ENCODE data around the gene IVNS1ABP. TPM values are rescaled to one million over a fixed set of nuclear protein-coding genes. Genes with fewer than 3 reads are reported as not detected.

IVNS1ABP gene
- total and polyA plus RNA-seq, 4 donors, result 14.2 to 83.4 (median 34.0) TPM

GRCh38 chr1:185249563-185249962 lies 67.5 kb downstream of the IVNS1ABP start:
- H3K27ac ChIP-seq (ENCODE audit: low read depth in 1 of 2, low read length in 2 of 2), result no peak overlapping the region
- no peaks in the 10 kb centered on the region for H3K36me3 ChIP-seq (ENCODE audit: control insufficient read depth in 4 of 4, insufficient read depth in 3 of 4, low read depth in 1 of 4, low read length in 3 of 4)
- H3K9ac ChIP-seq (ENCODE audit: low read depth in 1 of 2, low read length in 2 of 2), result no peak overlapping the region
- H3K4me1 ChIP-seq (ENCODE audit: control insufficient read depth in 4 of 4, insufficient read depth in 4 of 4, low read length in 3 of 4), result no peaks in the 10 kb centered on the region
- H3K9me3 ChIP-seq (ENCODE audit: control insufficient read depth in 4 of 4, low read length in 3 of 4), result no peaks in the 10 kb centered on the region
- no peaks in the 10 kb centered on the region for H3K27me3 ChIP-seq (ENCODE audit: control insufficient read depth in 4 of 4, insufficient read depth in 4 of 4, low read length in 3 of 4)
- H3K4me3 ChIP-seq (ENCODE audit: low read depth in 1 of 3, low read length in 3 of 3), result no peak overlapping the region
- no peak for DNase-seq (ENCODE audit: low spot score)
- WGBS, result 70% methylated on average over 2 of the region's 2 CpGs
- TF ChIP-seq YY1 (IDR thresholded peaks at IDR 0.05), result no peak
- no peak for TF ChIP-seq JUND (IDR thresholded peaks at IDR 0.05)
- no peak for TF ChIP-seq RAD21 (IDR thresholded peaks at IDR 0.05)
- no peak for TF ChIP-seq ZBTB33 (IDR thresholded peaks at IDR 0.05)
- no peak for TF ChIP-seq SP1 (IDR thresholded peaks at IDR 0.05)
- TF ChIP-seq TAF1 (conservative IDR thresholded peaks at IDR 0.05), result no peak
- no peak for TF ChIP-seq HNF4A (conservative IDR thresholded peaks at IDR 0.05)
- no peak for TF ChIP-seq NR2F2 (IDR thresholded peaks at IDR 0.05)
- no peak for TF ChIP-seq HNF4G (IDR thresholded peaks at IDR 0.05)
- TF ChIP-seq RXRA (IDR thresholded peaks at IDR 0.05), result no peak
- no peak for TF ChIP-seq MAX (IDR thresholded peaks at IDR 0.05)

Small RNA genes within 50 kb of the gene (small RNA-seq; reads per million reads assigned to genes)
- gene RF00019, result not detected

Other genes starting within 250 kb of the IVNS1ABP start
- 10 to 100 TPM; 14.6 to 33.9 TPM for gene TRMT1L, start 160.3 kb downstream of the IVNS1ABP start, total RNA-seq
- gene TRMT1L, start 160.3 kb downstream of the IVNS1ABP start, polyA plus RNA-seq, result 1 to 10 TPM; 4.3 to 5.1 TPM
- 1 to 10 TPM; 4.2 to 7.8 TPM for gene SWT1, start 160.1 kb downstream of the IVNS1ABP start, total RNA-seq
- 1 to 10 TPM in 1 of 2 donors, under 1 TPM in 1; 0.99 to 1.6 TPM for gene SWT1, start 160.1 kb downstream of the IVNS1ABP start, polyA plus RNA-seq